ENCODE measurements around the gene ZNF780B.

- TF ChIP-seq CTCF (IDR thresholded peaks at IDR 0.05; ENCODE audit: low read length) (no peak), EZH2 (IDR thresholded peaks at IDR 0.05; ENCODE audit: borderline replicate concordance, low read length) (no peak)
Measured at GRCh38 chr19:40103600-40103999, 47.6 kb upstream of the ZNF780B start.
